NT2/D1 (cell line): ENCODE results near the gene PLK5.

ENCODE experiments used
- DNase-seq: peaks from one replicate; pipeline ENCODE4 v3.0.0-alpha.2; 2011; ENCODE audit warnings: low read depth, low spot score
- H3K27me3 ChIP-seq: 2 replicates; pipeline ENCODE4 v1.6.0; 2011; ENCODE audit warnings: mild to moderate bottlenecking; ENCODE audit not compliant: insufficient read length, insufficient read depth
- H3K36me3 ChIP-seq: 2 replicates; pipeline ENCODE4 v1.6.1; 2011; ENCODE audit warnings: mild to moderate bottlenecking, low read length, mixed read lengths; ENCODE audit not compliant: insufficient read depth, insufficient read length
- H3K4me1 ChIP-seq: 2 replicates; pipeline ENCODE4 v1.5.1; 2011; ENCODE audit not compliant: insufficient read depth, insufficient read length
- H3K4me3 ChIP-seq: 2 replicates; pipeline ENCODE4 v1.5.1; 2011; ENCODE audit warnings: low read depth; ENCODE audit not compliant: insufficient read length
- H3K9ac ChIP-seq: 2 replicates; pipeline ENCODE4 v1.6.0; 2011; ENCODE audit warnings: low read depth; ENCODE audit not compliant: insufficient read length
- H3K9me3 ChIP-seq: 2 replicates; pipeline ENCODE4 v1.5.1; 2011; ENCODE audit warnings: mild to moderate bottlenecking, low read length; ENCODE audit not compliant: insufficient read depth
- SUZ12 ChIP-seq: IDR thresholded peaks from 2 replicates; pipeline ENCODE4 v1.6.1; 2011; ENCODE audit not compliant: insufficient read length, insufficient read depth; ENCODE audit errors: extremely low read depth
- YY1 ChIP-seq: IDR thresholded peaks from 2 replicates; pipeline ENCODE4 v1.6.1; 2011; ENCODE audit not compliant: insufficient read length, insufficient read depth
- ZNF274 ChIP-seq: IDR thresholded peaks from 2 replicates; pipeline ENCODE4 v1.6.1; 2011; ENCODE audit warnings: mild to moderate bottlenecking, low read depth, low read length

The PLK5 gene

GRCh38 chr19:1580957-1581356 is 57.1 kb downstream of the PLK5 start:
- H3K9me3 ChIP-seq: no peaks in the 10 kb centered on the region
- no peak for DNase-seq
- H3K4me3 ChIP-seq: no peak overlapping the region
- peaks cover 96% of the 10 kb centered on the region for H3K36me3 ChIP-seq
- TF ChIP-seq SUZ12 (no peak), YY1 (no peak), ZNF274 (no peak)
- H3K27me3 ChIP-seq: no peaks in the 10 kb centered on the region
- no peak overlapping the region for H3K9ac ChIP-seq
- peaks cover 5% of the 10 kb centered on the region for H3K4me1 ChIP-seq

- Histone ChIP-seq H3K4me3 (no peak overlapping the region), H3K9me3 (no peaks in the 10 kb centered on the region), H3K27me3 (no peaks in the 10 kb centered on the region), H3K4me1 (peaks cover 5% of the 10 kb centered on the region), H3K9ac (no peak overlapping the region), H3K36me3 (peaks cover 89% of the 10 kb centered on the region)
- no peak for DNase-seq
- no peak for TF ChIP-seq YY1
- no peak for TF ChIP-seq ZNF274
- no peak for TF ChIP-seq SUZ12
These were observed 58.3 kb downstream of the PLK5 start for GRCh38 chr19:1582201-1582600.

DNA sequence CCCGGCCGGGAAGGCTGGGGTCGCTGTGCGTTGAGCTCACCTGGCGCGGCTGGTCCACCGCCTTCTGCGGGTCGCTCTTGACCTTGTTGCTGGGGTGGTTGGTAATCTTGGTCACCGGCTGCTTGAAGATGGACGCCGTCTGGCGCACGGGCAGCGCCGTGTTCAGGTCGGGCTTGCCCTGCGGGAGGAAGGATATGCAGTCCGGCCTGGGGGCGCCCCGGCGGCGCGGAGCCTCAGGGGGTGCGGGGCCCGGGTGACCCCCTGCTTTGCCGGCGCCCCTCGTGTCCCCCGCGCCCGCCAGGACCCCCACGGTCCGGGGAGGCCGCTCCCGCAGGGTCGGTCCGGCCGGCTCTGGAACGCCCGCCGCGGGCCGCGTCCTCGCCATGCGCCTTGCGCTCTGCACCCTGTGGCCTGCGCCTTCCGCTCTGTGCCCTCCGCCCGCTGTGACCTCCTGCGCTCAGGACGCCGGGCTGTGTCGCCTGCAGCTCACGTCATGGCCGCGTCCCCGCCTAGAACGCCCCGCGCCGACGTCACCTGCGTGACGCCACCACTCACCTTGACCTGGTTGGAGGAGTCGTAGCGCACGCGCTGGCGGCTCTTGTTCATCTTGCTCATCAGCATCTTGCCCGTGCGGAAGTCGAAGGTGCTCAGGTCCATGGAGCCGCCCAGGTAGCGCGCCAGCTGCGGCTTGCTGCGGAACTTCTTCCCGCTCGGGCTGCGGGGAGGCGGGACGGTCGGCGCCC is 60.8 kb downstream of the PLK5 start:
- no peak for TF ChIP-seq ZNF274
- TF ChIP-seq YY1: no peak
- TF ChIP-seq SUZ12: no peak
- no peak overlapping the region for H3K4me3 ChIP-seq

GRCh38 chr19:1585243-1585580 is 61.3 kb downstream of the PLK5 start:
- no peak overlapping the region for H3K9ac ChIP-seq
- H3K4me1 ChIP-seq: peaks cover 7% of the 10 kb centered on the region
- no peak for DNase-seq
- H3K27me3 ChIP-seq: no peaks in the 10 kb centered on the region
- no peak overlapping the region for H3K4me3 ChIP-seq
- H3K36me3 ChIP-seq: peaks cover 77% of the 10 kb centered on the region
- H3K9me3 ChIP-seq: no peaks in the 10 kb centered on the region
- TF ChIP-seq YY1 (no peak), ZNF274 (no peak), SUZ12 (no peak)

More for the DNA sequence above, 60.8 kb downstream of the PLK5 start:
- Histone ChIP-seq H3K9ac (no peak overlapping the region), H3K27me3 (no peaks in the 10 kb centered on the region), H3K9me3 (no peaks in the 10 kb centered on the region), H3K4me1 (peaks cover 5% of the 10 kb centered on the region), H3K36me3 (peaks cover 78% of the 10 kb centered on the region)
- DNase-seq: no peak
